Ishikawa (cell line): Measurements from ENCODE around the gene SYMPK.

Experiments used
- CEBPB ChIP-seq: IDR thresholded peaks from 2 replicates; pipeline ENCODE4 v1.6.1; 2012
- CREB1 ChIP-seq: IDR thresholded peaks from 2 replicates; pipeline ENCODE4 v1.6.1; 2012; ENCODE audit warnings: low read depth
- EGR1 ChIP-seq: IDR thresholded peaks from 2 replicates; pipeline ENCODE4 v1.6.1; 2012
- EP300 ChIP-seq: IDR thresholded peaks from 2 replicates; pipeline ENCODE4 v1.6.1; 2012; ENCODE audit warnings: borderline replicate concordance
- FOXM1 ChIP-seq: IDR thresholded peaks from 2 replicates; pipeline ENCODE4 v1.6.1; 2012; ENCODE audit warnings: low read depth, borderline replicate concordance
- MAX ChIP-seq: IDR thresholded peaks from 2 replicates; pipeline ENCODE4 v1.6.1; 2012
- NFIC ChIP-seq: IDR thresholded peaks from 2 replicates; pipeline ENCODE4 v1.6.1; 2012
- RAD21 ChIP-seq: IDR thresholded peaks from 2 replicates; pipeline ENCODE4 v1.6.1; 2012; ENCODE audit warnings: low read depth
- REST ChIP-seq: IDR thresholded peaks from 2 replicates; pipeline ENCODE4 v1.6.1; 2012; ENCODE audit warnings: low read depth, mild to moderate bottlenecking
- TAF1 ChIP-seq: IDR thresholded peaks from 2 replicates; pipeline ENCODE4 v1.6.1; 2012; ENCODE audit warnings: low read depth, mild to moderate bottlenecking
- TCF12 ChIP-seq: IDR thresholded peaks from 2 replicates; pipeline ENCODE4 v1.6.1; 2012; ENCODE audit warnings: low read depth
- TEAD4 ChIP-seq: IDR thresholded peaks from 2 replicates; pipeline ENCODE4 v1.6.1; 2012
- USF1 ChIP-seq: IDR thresholded peaks from 2 replicates; pipeline ENCODE4 v1.6.1; 2012
- YY1 ChIP-seq: IDR thresholded peaks from 2 replicates; pipeline ENCODE4 v1.6.1; 2012; ENCODE audit warnings: low read depth
- ZBTB7A ChIP-seq: IDR thresholded peaks from 2 replicates; pipeline ENCODE4 v1.6.1; 2012; ENCODE audit warnings: low read depth

Gene SYMPK

GRCh38 chr19:45817010-45817724 is 45.8 kb downstream of the SYMPK start:
- TF ChIP-seq TEAD4: no peak
- TF ChIP-seq TCF12: no peak
- peak; percentile 81 for TF ChIP-seq RAD21
- no peak for TF ChIP-seq FOXM1
- TF ChIP-seq USF1: peak; percentile 87
- TF ChIP-seq MAX: peak; percentile 70

GRCh38 chr19:45816236-45817009 is 46.5 kb downstream of the SYMPK start:
- TF ChIP-seq MAX (no peak), RAD21 (no peak), YY1 (no peak), EGR1 (no peak)

- no peak for TF ChIP-seq TEAD4
- no peak for TF ChIP-seq CREB1
- no peak for TF ChIP-seq EP300
- TF ChIP-seq USF1: no peak
- TF ChIP-seq REST: no peak
- TF ChIP-seq FOXM1: no peak
- TF ChIP-seq RAD21: no peak
- no peak for TF ChIP-seq NFIC
- TF ChIP-seq MAX: no peak
- TF ChIP-seq EGR1: no peak
- TF ChIP-seq TCF12: no peak
- no peak for TF ChIP-seq CEBPB
- TF ChIP-seq TAF1: no peak
- TF ChIP-seq ZBTB7A: no peak
- no peak for TF ChIP-seq YY1
Measured at GRCh38 chr19:45815481-45816216, 47.3 kb downstream of the SYMPK start.

GRCh38 chr19:45814851-45815480 is 48.0 kb downstream of the SYMPK start, which contains the start of gene RSPH6A:
TSS of gene RSPH6A (minus strand) at chr19:45815308. CDS start at chr19:45815176, 132 bp downstream.
- TF ChIP-seq NFIC (no peak), EGR1 (no peak), RAD21 (no peak), FOXM1 (no peak), MAX (no peak), EP300 (no peak)

GRCh38 chr19:45814166-45814780 is 48.7 kb downstream of the SYMPK start:
- TF ChIP-seq TEAD4 (no peak), EP300 (no peak), TAF1 (no peak), MAX (no peak), USF1 (no peak), CREB1 (no peak), REST (no peak), NFIC (no peak), CEBPB (no peak)
